ENCODE measurements around the gene ZBTB25.
A peak's percentile ranks its signal among the peaks of the same experiment; 100 is the strongest.

ZBTB25 gene

DNA sequence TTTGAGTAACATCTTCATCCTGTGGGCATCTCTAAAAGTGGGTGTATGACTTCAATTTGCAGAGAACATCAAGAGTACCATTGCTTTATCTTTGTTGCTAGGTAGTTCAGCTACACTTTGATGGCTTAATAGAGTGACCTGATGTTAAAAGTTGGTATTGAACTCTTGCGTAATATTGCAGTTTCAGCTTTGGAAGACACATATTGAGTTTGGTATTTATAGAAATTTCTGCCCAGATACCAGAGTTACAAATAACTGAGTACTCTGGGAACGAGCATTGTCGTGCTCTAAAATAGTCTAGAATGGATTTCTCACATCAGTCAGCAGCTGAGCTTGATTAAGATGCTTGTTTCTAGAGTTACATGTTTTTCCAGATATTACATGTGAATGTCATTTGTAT, 63.1 kb downstream of the ZBTB25 start:
- DNase-seq (ENCODE audit: low read depth) = no peak

DNA sequence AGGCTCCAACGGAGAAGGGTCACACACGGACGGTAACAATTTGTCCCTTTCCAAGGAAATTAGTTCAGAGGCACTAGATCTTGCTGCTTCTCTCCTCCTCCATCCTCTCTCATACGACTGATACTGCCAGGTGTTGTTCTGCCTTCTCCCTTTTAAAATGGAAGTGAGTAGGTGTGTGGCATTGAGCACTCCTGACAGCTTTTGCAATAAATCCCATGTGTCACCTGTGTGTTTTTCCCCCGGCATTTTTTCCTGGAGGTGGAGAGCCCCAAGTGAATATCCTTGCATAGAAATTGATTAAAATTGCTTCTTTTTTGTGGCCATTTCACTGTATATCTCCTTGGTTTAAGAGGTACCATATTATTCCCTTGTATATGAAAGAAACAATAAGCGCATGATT, 64.5 kb downstream of the ZBTB25 start:
- no peak for DNase-seq (ENCODE audit: low read depth)

GRCh38 chr14:64438181-64438841, 65.3 kb downstream of the ZBTB25 start:
- DNase-seq (ENCODE audit: low read depth) = peak; percentile 65

GRCh38 chr14:64434528-64434927, 69.1 kb downstream of the ZBTB25 start:
- DNase-seq (ENCODE audit: low read depth) = no peak

DNA sequence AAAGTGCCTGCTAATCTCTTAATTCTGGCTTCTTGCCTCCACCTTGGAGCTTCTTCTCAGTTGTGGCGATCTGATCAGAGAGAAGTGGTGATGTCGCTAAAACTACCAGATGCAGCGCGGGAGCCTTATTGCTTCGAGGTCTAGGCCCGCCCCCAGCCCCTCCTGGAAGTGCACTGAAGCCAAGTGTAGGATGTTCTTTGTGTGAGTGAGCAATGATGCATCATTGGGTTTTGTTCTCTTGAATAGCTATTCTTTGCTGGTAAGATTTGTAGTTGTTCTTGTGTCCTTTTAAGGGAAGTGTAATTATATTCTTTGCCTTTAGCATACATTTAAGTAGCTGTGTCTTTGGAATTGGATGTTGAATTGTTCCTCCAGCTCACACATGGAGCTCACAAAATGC, 79.7 kb downstream of the ZBTB25 start:
- DNase-seq (ENCODE audit: low read depth) = no peak

GRCh38 chr14:64422756-64423155, 80.9 kb downstream of the ZBTB25 start:
- DNase-seq (ENCODE audit: low read depth) = no peak

- no peak for DNase-seq (ENCODE audit: low read depth)
Observed at GRCh38 chr14:64422005-64422404, 81.6 kb downstream of the ZBTB25 start.

DNA sequence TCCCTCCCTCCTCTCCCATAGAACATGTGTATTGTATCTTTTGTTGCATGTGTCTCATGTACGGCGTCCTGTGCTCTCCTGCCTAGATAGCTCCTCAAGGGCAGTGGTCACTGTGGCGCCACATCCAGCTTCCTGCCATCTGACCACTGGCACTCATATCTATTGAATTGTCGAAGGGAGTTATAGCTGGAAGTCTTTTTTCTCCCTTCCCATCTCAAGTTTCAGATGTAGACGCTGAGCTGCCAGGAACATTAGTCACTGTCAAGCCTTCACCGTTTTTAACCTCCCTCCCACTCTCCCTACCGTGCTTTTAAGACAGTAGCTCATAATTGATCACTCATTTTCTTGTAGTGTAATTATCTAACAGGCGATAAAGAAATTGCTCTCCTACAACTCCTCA, 82.5 kb downstream of the ZBTB25 start:
- DNase-seq (ENCODE audit: low read depth) = no peak

GRCh38 chr14:64419003-64419402, 84.6 kb downstream of the ZBTB25 start:
- DNase-seq (ENCODE audit: low read depth) = no peak

GRCh38 chr14:64417771-64418125, 85.9 kb downstream of the ZBTB25 start:
- DNase-seq (ENCODE audit: low read depth) = no peak

DNA sequence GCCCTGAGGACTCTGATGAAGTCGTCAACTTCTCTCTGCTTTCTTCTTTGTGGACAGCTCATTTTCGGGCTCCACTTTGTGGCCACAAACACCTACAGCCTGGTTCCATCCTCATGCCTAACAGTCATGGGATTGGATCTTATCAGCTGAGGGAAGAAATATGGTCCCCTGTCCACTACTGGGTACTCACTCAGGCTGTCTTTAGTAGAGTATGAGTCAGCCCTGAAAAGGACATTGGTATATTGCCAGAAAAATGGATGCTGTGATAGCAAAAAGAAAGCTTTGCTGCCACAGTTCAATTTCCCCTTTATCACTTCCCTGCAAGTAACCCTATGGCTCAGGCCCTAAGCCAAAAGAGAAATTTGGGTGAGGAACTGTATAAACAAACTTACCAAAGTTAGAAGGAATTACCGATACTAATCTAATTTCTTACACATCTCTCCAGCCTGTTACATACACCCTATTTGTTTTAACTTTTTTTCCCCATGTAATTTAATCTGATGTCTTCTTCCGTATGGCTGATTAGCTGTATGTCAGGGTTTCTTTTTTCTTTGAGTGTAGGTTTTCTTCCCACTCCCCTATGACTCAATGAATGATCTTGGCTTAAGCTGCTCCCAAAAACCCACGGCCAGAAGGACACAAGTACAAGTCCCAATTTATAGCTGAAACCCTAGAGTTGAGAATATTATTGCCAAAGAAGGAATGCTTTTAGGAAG, 86.4 kb downstream of the ZBTB25 start:
- DNase-seq (ENCODE audit: low read depth) = no peak

DNA sequence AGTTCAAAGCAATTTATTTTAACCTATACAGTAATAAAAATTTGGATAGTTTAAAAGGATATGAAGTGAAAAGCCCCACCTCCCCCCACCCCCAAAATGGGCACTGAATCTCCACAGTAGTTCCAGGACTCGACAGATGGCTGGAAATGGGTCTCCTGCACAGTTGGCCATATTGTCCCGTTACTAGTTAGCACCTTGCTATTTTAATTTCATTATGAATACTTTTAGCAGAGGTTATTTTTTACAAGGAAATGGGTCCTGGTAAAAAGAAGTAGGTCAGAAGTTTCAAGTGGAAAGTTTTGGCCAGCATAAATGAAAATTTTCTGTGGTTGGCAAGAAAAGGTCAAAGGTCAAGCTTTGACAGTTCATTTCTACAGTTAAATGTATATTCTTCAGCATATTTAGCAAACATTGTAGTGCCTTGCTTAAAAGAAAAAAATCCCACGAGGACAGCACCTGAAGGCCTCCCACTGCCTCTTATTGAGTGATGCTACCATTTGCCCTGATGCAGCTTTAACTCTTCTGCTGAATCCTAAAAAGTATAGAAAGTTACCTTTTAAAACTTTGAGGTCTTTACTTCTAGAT, 87.2 kb downstream of the ZBTB25 start:
- no peak for DNase-seq (ENCODE audit: low read depth)

- DNase-seq (ENCODE audit: low read depth) = no peak
Observed at GRCh38 chr14:64412237-64412636, 91.4 kb downstream of the ZBTB25 start.

DNA sequence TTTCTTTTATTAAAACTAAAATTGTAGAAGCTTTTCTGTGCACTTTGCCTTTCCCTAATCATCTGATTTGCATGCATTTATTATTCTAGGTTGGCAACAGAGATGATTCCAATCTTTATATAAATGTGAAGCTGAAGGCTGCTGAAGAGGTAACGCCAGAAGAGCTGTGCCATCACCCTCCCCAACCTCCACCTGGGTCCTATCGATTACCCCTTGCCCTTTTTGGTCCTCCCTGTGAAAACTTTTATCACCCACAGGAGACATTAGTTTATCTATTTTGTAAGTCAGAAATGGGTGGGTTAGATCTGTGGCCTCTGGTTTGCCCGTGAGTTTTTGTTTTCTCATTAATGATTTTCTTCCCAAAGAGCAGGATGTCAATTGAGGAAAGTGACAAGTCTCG, 92.6 kb downstream of the ZBTB25 start:
- no peak for DNase-seq (ENCODE audit: low read depth)

DNA sequence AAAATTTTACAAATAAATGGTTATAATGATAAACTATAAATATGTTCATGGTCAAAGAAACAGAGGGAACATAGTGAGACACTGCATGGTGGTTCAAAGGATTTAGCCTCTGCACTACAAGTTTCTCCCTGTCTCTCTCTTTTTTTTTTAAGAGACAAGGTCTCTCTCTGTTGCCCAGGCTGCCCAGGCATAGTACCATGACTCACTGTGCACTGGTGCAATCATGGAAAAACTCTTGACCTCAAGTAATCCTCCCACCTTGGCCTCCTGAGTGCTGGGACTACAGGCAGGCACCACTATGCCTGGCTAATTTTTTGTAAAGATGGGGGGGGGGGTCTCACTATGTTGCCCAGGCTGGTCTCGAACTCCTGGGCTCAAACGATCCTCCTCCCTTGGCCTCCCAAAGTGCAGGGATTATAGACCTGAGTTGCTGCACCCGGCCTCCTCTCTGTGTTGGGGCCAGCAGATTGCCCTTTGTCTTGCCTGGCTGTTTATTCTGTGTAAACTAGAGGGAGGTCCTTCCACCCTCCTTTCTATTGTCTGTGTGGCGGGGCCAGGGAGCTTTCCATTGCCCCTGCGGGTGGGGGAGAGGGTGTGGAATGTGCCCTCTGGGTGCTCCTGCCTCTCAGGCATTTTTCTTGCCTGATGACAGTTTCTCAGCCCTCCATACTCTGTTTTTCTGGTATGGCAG, 93.4 kb downstream of the ZBTB25 start:
- no peak for DNase-seq (ENCODE audit: low read depth)

DNA sequence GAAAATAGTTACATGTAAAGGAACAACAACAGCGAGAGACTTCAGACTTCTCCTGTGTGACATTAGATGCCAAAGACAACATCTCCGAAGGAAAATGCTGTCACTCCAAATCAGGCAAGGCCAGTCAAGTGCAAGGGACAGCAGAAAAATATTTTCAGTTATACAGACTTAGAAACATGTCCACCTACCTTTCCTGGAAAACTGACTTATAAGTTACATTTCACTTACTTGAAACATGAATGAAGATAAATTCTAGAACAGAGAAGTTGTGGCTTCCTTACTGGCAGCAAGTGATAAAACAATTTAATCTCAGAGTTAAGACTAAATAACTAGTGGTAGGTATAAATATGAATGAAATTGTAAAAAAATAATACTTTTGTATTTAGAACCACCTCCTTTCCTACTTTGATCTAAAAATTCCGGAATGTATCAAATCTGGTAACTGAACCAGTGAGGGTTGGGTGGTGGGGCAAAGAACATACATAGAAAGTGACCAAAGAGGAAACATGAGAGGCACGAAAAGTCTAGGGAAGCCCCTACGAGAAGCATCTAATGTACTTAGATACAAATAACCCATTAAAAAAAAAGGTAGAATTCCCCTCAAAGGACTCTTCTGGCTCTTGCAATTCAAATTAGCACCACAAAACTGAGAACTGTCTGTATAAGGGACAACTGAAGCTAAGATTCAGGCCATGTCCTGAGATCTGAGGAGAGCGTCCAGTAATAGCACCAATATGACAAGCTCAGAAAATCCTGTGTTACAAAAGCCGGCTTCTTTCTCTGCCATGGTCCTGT, 94.3 kb downstream of the ZBTB25 start:
- DNase-seq (ENCODE audit: low read depth) = no peak

DNA sequence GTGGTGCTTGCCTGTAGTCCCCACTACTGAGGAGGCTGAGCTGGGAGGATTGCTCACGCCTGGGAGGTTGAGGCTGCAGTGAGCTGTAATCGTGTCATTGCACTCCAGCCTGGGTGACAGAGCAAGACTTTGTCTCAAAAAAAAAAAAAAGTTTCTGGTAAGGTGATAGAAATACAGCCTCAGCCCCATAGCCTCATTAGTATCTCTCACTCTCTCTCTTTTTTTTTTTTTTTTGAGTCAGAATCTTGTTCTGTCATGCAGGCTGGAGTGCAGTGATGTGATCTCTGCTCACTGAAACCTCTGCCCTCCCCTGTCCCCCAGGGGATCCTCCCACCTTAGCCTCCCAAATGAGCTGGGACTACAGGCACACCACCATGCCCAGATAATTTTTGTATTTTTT, 96.3 kb downstream of the ZBTB25 start:
- no peak for DNase-seq (ENCODE audit: low read depth)

DNA sequence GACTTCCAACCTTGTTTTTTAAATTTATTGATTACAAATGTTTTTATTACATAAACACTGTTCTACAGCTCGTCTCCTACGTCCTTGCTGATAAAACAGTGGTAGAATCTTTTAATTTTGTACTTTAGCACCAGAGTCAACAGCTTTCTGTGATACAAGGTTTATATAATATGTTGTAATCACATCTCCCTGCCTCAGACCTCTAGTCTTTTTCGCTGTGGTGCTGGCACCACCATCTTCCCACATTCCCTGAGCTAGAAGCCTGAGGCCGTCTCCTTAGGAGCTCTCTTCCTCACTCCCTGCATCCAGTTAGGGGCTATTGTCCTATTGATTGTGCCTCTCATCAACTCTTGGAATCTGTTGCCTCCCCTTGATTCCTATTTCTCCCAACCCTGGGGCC, 98.3 kb downstream of the ZBTB25 start:
- DNase-seq (ENCODE audit: low read depth) = no peak

DNA sequence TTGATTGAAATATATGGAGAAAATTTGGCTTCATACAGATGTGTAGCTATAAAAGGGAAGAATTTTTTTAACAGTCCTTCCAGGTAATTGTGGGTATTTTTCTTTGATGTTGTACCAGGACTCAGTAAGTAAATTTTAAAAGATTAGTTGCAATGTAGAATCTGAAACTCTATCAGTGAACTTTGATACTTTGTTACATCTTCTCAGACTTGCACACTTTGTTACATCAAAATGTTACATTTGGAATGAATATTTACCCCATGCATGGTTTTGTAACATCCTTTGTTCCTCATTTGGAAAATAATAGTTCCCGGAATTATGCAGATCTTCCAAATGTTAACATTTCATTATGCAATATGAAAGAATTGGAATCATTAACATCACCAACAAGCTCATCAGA, 101.7 kb downstream of the ZBTB25 start:
- no peak for DNase-seq (ENCODE audit: low read depth)

- no peak for DNase-seq (ENCODE audit: low read depth)
Observed at GRCh38 chr14:64400829-64401459, 102.7 kb downstream of the ZBTB25 start.

Measured in GM04504 (cell line).